ENCODE measurements around the gene SYT12. TPM values are rescaled to one million over a fixed set of nuclear protein-coding genes. Genes with fewer than 3 reads are reported as not detected.
A peak's percentile ranks its signal among the peaks of the same experiment; 100 is the strongest.

SYT12 gene, protein sequence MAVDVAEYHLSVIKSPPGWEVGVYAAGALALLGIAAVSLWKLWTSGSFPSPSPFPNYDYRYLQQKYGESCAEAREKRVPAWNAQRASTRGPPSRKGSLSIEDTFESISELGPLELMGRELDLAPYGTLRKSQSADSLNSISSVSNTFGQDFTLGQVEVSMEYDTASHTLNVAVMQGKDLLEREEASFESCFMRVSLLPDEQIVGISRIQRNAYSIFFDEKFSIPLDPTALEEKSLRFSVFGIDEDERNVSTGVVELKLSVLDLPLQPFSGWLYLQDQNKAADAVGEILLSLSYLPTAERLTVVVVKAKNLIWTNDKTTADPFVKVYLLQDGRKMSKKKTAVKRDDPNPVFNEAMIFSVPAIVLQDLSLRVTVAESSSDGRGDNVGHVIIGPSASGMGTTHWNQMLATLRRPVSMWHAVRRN
- polyA plus RNA-seq (2013, experiment 1 of 2), result 0.75 TPM
- 1.4 TPM for polyA plus RNA-seq (2013, experiment 2 of 2)

DNA sequence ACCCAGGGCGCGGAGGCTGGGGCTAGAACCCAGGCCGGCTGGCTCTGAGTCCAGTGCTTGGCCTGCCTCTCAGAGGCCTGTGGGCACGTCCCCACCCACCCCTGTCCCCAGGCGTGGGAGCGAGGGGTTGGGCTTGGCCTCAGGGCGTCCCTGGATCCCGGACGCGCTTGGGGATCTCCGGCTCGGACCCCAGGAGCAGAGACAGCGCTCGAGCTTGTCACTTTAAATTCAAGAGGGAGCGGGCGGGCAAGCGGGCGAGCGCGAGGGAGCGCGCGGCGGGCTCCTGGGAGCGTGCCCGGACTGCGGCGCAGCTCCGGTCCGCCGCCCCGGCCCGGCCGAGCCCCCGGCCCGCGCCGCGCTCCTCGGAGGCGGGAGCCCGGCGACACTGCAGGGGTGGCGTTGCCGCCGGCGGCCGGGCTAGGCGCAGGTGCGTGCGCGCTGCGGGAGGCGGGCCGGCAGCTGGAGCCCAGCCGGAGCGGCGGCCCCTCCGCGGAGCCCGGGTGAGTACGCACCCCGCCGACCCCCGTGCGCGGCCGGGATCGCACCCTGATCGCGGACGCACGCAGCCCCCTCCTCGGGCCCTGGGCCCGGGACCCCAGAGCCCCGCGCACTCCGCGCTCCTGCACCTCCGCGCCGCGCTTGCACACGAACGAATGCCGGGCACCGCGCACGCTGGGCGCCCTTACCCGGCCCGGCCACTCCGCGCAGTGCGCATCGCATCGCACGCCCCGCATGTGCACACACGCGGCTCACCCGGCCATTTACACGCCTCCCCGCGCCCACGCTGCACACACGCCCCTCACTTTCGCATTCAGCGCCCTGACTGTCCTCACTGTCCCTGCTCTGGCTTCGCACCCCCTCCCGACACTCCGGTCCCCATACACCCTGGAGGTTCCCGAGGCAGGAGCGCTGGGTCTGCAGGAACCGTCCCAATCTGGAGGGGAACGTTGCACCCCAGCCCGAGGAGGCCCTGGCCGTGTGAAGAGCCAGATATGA is at the start of gene SYT12:
Gene SYT12 (plus strand): TSS at position 174 of the 996 bp plus-strand sequence. CDS start 7,011 bp downstream, outside the sequence.
- Histone ChIP-seq H3K4me1 (ENCODE audit: insufficient read depth, low read length) (no peaks in the 10 kb centered on the region), H3K27ac (ENCODE audit: low read depth, low read length) (no peak within 1 kb of the TSS), H3K9me3 (ENCODE audit: insufficient read depth, low read depth, low read length) (no peaks in the 10 kb centered on the region), H3K27me3 (ENCODE audit: insufficient read depth, low read length) (peaks cover 33% of the 10 kb centered on the region), H3K4me3 (ENCODE audit: low read length) (peak within 1 kb of the TSS; percentile 56), H3K9ac (ENCODE audit: low read depth, low read length) (peak within 1 kb of the TSS; percentile 44; the same call in 1 of the 2 replicates), H3K36me3 (ENCODE audit: insufficient read depth, low read length) (no peaks in the 10 kb centered on the region)
- 2% methylated on average over 118 of the region's 118 CpGs for WGBS

DNA sequence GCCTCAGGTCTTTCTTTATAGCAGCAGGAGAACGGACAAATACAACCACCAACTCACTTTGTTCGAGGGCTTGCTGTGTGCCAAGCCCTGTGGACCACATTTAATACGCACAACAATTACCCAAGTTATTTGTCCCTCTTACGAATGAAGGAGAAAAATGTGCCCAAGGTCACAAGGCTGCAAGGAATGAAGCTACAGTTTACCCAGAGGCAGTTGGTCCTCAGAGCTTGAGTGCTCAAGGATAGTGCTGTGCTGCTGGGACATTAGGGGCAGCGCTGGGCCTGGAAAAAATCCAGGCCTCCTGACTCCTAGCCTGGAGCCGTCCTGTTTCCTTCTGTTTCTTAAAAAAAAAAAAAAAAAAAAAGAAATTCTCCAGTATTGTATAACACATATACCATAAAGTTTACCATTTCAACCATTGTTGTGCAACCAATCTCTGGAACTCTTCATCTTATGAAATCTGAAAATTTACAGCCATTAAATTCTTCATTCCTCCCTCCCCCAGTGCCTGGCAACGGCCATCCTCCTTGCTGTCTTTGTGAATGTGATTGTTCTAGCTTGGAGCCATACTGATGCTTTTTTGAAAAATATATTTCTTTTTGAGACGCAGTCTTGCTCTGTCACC is 48.9 kb upstream of the SYT12 start:
- Histone ChIP-seq H3K9ac (ENCODE audit: low read depth, low read length) (no peak overlapping the region), H3K27ac (ENCODE audit: low read depth, low read length) (no peak overlapping the region), H3K4me3 (ENCODE audit: low read length) (no peak overlapping the region), H3K36me3 (ENCODE audit: insufficient read depth, low read length) (no peaks in the 10 kb centered on the region), H3K4me1 (ENCODE audit: insufficient read depth, low read length) (no peaks in the 10 kb centered on the region; the same call in 1 of the 2 replicates), H3K27me3 (ENCODE audit: insufficient read depth, low read length) (no peaks in the 10 kb centered on the region), H3K9me3 (ENCODE audit: insufficient read depth, low read depth, low read length) (no peaks in the 10 kb centered on the region)
- 91% methylated on average over 7 of the region's 8 CpGs for WGBS

DNA sequence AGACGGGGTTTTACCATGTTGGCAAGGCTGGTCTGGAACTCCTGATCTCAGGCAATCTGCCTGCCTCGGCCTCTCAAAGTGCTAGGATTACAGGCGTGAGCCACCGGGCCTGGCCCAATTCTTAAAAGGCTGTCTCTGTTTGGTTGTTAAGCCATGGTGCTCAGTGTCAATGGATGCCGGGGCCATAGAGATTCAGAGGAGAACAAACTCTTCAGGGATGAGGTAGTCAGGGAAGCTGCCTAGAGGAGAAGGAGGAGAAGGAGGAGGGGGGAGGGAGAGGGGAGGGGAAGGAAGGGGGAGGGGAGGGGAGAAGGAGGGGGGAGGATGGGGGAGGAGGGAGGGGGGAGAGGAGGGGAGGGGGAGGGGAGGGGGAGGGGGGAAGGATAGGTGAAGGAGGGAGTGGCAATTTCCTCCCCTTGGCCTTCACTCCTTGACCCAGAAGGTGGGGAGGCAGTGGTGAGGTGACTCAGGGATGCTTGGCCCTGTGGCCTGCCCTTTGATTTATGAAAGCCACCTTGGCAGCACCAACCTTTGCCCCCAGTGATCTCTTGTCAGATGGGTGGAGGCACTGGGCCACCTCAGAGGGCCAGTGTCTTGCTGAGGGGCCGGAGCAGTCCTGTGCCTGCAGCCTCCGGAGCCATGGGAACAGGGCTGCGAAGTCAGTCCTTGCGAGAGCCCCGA is 48.1 kb upstream of the SYT12 start, which contains the start of gene C11orf86:
Gene C11orf86 (plus strand): TSS at position 581 of the 681 bp plus-strand sequence. CDS start 59 bp downstream, at position 640.
- Histone ChIP-seq H3K4me3 (ENCODE audit: low read length) (no peak within 1 kb of the TSS), H3K9ac (ENCODE audit: low read depth, low read length) (no peak within 1 kb of the TSS), H3K27ac (ENCODE audit: low read depth, low read length) (no peak within 1 kb of the TSS), H3K36me3 (ENCODE audit: insufficient read depth, low read length) (no peaks in the 10 kb centered on the region), H3K9me3 (ENCODE audit: insufficient read depth, low read depth, low read length) (peaks cover 2% of the 10 kb centered on the region; the same call in 1 of the 2 replicates), H3K27me3 (ENCODE audit: insufficient read depth, low read length) (no peaks in the 10 kb centered on the region), H3K4me1 (ENCODE audit: insufficient read depth, low read length) (no peaks in the 10 kb centered on the region; the same call in 1 of the 2 replicates)
- WGBS, result 67% methylated on average over 10 of the region's 10 CpGs

DNA sequence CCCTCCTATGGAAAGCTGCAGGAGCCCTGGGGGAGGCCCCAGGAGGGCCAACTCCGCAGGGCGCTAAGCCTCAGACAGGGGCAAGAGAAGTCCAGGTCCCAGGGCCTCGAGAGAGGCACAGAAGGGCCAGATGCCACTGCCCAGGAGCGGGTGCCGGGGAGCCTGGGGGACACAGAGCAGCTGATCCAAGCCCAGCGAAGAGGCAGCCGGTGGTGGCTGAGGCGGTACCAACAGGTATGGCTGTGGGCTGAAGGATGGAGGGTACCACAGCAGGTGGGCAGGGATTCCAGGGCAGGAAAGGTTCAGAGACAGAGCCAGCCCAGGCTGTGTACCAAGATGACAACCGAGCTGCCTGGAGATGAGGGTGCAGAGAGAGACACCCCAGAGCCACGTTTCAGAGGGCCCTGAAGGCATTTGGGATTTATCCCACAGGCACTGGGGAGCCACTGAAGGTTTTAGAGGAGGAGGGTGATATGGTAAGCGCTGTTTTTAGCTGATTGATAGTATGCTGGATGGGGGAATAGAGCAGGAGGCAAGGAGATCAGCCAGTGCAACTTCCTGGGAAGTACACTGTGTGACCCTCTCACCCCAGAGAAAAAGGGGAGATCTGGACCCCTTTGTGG is 47.4 kb upstream of the SYT12 start:
- H3K9me3 ChIP-seq (ENCODE audit: insufficient read depth, low read depth, low read length), result peaks cover 2% of the 10 kb centered on the region; the same call in 1 of the 2 replicates
- H3K4me1 ChIP-seq (ENCODE audit: insufficient read depth, low read length), result no peaks in the 10 kb centered on the region; the same call in 1 of the 2 replicates
- H3K36me3 ChIP-seq (ENCODE audit: insufficient read depth, low read length), result no peaks in the 10 kb centered on the region
- no peak overlapping the region for H3K9ac ChIP-seq (ENCODE audit: low read depth, low read length)
- WGBS, result 70% methylated on average over 11 of the region's 11 CpGs
- H3K27ac ChIP-seq (ENCODE audit: low read depth, low read length), result no peak overlapping the region
- H3K4me3 ChIP-seq (ENCODE audit: low read length), result no peak overlapping the region
- no peaks in the 10 kb centered on the region for H3K27me3 ChIP-seq (ENCODE audit: insufficient read depth, low read length)

DNA sequence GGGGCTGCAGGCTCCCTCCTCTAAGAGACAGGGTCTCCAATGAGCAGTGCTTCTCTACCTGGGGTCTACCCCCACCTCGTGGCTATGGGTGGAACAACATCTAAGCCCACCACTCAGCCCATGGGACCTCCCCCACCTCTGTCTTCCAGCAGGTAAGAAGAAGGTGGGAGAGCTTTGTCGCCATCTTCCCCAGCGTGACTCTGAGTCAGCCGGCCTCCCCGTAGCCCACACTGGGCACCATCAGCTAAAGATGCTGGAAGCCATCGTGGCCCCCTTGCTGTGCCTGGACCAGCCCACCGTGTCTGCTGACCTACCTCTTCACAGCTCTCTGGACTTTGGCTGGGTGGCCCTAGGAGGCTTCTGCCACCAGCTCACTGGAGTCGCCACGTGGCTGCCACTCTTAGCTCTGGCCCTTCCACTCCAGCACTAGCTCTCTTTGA is 46.9 kb upstream of the SYT12 start:
- H3K4me3 ChIP-seq (ENCODE audit: low read length), result no peak overlapping the region
- 45% methylated on average over 9 of the region's 9 CpGs for WGBS
- no peak overlapping the region for H3K27ac ChIP-seq (ENCODE audit: low read depth, low read length)
- no peaks in the 10 kb centered on the region; the same call in 1 of the 2 replicates for H3K4me1 ChIP-seq (ENCODE audit: insufficient read depth, low read length)
- no peak overlapping the region for H3K9ac ChIP-seq (ENCODE audit: low read depth, low read length)
- H3K36me3 ChIP-seq (ENCODE audit: insufficient read depth, low read length), result no peaks in the 10 kb centered on the region
- H3K27me3 ChIP-seq (ENCODE audit: insufficient read depth, low read length), result no peaks in the 10 kb centered on the region
- H3K9me3 ChIP-seq (ENCODE audit: insufficient read depth, low read depth, low read length), result peaks cover 2% of the 10 kb centered on the region; the same call in 1 of the 2 replicates

DNA sequence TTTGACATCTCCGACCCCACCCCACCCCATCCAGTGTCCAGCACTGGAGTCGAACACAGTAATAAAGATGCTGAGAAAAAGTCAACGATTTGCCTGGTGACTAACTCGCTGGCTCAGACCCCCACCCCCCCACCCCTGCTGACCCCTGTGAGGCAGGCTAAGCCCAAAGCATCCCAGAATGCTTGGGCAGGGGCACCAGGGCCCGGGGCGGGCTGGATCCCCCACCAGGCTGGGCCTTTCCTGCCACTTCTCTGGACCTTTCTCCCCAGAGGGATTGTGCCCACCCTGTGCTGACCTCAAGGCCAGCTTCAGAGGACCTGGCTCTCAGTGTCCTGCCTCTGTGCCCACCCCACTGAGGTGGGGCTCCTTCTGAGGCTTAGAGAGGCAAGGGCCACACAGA is 46.0 kb upstream of the SYT12 start:
- Histone ChIP-seq H3K4me3 (ENCODE audit: low read length) (no peak overlapping the region), H3K27me3 (ENCODE audit: insufficient read depth, low read length) (no peaks in the 10 kb centered on the region), H3K27ac (ENCODE audit: low read depth, low read length) (no peak overlapping the region), H3K36me3 (ENCODE audit: insufficient read depth, low read length) (no peaks in the 10 kb centered on the region), H3K9me3 (ENCODE audit: insufficient read depth, low read depth, low read length) (peaks cover 2% of the 10 kb centered on the region; the same call in 1 of the 2 replicates), H3K4me1 (ENCODE audit: insufficient read depth, low read length) (no peaks in the 10 kb centered on the region; the same call in 1 of the 2 replicates), H3K9ac (ENCODE audit: low read depth, low read length) (no peak overlapping the region)
- 84% methylated on average over 6 of the region's 6 CpGs for WGBS

DNA sequence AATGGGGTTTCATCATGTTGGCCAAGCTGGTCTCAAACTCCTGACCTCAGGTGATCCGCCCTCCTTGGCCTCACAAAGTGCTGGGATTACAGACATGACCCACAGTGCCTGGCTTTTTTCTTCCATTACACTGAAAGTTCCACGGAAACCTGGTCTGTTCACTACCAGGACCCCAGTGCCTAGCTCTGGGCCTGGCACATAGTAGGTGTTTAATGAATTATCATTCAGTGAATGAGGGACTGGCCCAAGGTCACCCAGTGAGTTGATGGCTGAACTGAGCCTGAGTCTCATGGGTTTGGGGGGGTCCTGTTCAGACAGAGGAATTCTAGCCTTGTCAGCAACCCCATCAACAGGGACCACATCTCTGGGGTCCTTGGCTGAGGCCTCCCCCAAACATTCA is 44.7 kb upstream of the SYT12 start:
- 89% methylated on average over 2 of the region's 2 CpGs for WGBS

DNA sequence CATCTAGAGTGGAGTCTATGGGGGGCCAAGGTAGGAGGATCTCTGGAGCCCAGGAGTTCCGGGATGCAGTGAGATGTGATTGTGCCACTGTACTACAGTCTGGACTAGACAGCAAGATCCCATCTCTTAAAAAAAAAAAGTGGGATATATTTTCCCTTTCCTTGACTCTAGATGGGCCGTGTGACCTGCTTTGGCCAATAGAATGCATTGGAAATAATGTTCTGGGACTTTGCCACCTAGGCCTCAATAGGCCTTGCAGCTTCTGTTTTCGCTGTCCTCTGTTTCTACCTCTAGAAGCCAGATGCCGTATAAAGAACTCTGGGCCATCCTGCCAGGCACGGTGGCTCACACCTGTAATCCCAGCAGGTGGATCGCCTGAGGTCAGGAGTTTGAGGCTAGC is 44.2 kb upstream of the SYT12 start:
- Histone ChIP-seq H3K9me3 (ENCODE audit: insufficient read depth, low read depth, low read length) (peaks cover 2% of the 10 kb centered on the region; the same call in 1 of the 2 replicates), H3K4me3 (ENCODE audit: low read length) (no peak overlapping the region), H3K36me3 (ENCODE audit: insufficient read depth, low read length) (no peaks in the 10 kb centered on the region), H3K9ac (ENCODE audit: low read depth, low read length) (no peak overlapping the region), H3K27ac (ENCODE audit: low read depth, low read length) (no peak overlapping the region), H3K27me3 (ENCODE audit: insufficient read depth, low read length) (no peaks in the 10 kb centered on the region), H3K4me1 (ENCODE audit: insufficient read depth, low read length) (no peaks in the 10 kb centered on the region; the same call in 1 of the 2 replicates)
- 96% methylated on average over 6 of the region's 6 CpGs for WGBS

More for the DNA sequence above, 44.7 kb upstream of the SYT12 start:
- Histone ChIP-seq H3K9me3 (ENCODE audit: insufficient read depth, low read depth, low read length) (peaks cover 2% of the 10 kb centered on the region; the same call in 1 of the 2 replicates), H3K27ac (ENCODE audit: low read depth, low read length) (no peak overlapping the region), H3K4me3 (ENCODE audit: low read length) (no peak overlapping the region), H3K27me3 (ENCODE audit: insufficient read depth, low read length) (no peaks in the 10 kb centered on the region), H3K4me1 (ENCODE audit: insufficient read depth, low read length) (no peaks in the 10 kb centered on the region; the same call in 1 of the 2 replicates), H3K9ac (ENCODE audit: low read depth, low read length) (no peak overlapping the region), H3K36me3 (ENCODE audit: insufficient read depth, low read length) (no peaks in the 10 kb centered on the region)

DNA sequence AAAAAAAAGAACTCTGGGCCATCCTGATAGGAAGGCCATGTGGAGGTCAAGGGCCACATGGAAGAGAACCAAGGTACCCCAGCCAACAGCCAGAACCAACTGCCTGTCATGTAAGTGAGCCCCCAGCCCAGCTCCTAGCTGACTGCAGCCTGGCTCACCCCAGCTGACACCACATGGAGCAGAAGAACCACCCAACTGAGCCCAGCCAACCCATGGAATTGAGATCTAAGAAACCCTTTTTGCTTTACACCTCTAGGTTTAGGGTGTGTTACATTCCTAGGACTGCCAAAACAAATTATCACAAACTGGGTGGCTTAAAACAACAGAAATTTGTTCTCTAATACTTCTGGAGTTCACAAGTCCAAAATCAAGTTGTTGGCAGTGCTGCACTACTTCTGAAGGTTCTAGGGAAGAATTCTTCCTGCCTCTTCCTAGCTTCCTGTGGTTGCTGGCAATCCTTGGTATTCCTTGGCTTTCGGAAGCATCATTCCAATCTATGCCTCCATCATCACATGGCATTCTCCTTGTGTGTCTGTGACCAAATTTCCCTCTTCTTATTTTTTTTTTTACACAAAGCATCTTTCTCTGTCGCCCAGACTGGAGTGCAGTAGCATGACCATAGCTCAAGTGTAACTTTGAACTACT is 43.5 kb upstream of the SYT12 start:
- Histone ChIP-seq H3K4me3 (ENCODE audit: low read length) (no peak overlapping the region), H3K27ac (ENCODE audit: low read depth, low read length) (no peak overlapping the region), H3K27me3 (ENCODE audit: insufficient read depth, low read length) (no peaks in the 10 kb centered on the region), H3K9me3 (ENCODE audit: insufficient read depth, low read depth, low read length) (peaks cover 2% of the 10 kb centered on the region; the same call in 1 of the 2 replicates), H3K36me3 (ENCODE audit: insufficient read depth, low read length) (no peaks in the 10 kb centered on the region), H3K9ac (ENCODE audit: low read depth, low read length) (no peak overlapping the region), H3K4me1 (ENCODE audit: insufficient read depth, low read length) (no peaks in the 10 kb centered on the region)
- WGBS, result 96% methylated on average over 2 of the region's 2 CpGs
